ENCODE measurements around the gene RASGRF2. TPM values are rescaled to one million over a fixed set of nuclear protein-coding genes. Genes with fewer than 3 reads are reported as not detected.

Gene RASGRF2
- total and polyA plus RNA-seq, 10 donors, result 0.74 to 13.9 (median 8.8) TPM

GRCh38 chr5:81233080-81233634 lies 273.0 kb downstream of the RASGRF2 start, which contains the start of gene CKMT2:
TSS of gene CKMT2 (plus strand) at chr5:81233322. CDS start at chr5:81251133, 17,811 bp downstream.
- Histone ChIP-seq H3K9me3 (no peaks in the 10 kb centered on the region), H3K27me3 (replicated peaks in 1 of 7) (peaks cover 0 to 10% (median 0%) of the 10 kb centered on the region in 7 donors), H3K4me3 (peak within 1 kb of the TSS in 4 of 8 donors; percentile 3 to 56 (median 10)), H3K4me1 (peaks cover 3 to 33% (median 18%) of the 10 kb centered on the region in 6 donors), H3K36me3 (no peaks in the 10 kb centered on the region), H3K27ac (peak within 1 kb of the TSS in 7 of 8 donors; percentile 29 to 68 (median 57))
- DNase-seq, result peak; percentile 83
- intact Hi-C loops (cut with DNase I; ENCODE audit: low total_unique reads), result no loop called here
- WGBS, 5 donors, result 18 to 29% (median 22%) methylated on average over 17 to 28 of the region's 28 CpGs
- TF ChIP-seq POLR2AphosphoS5 (IDR thresholded peaks at IDR 0.05) (peak; percentile 49 to 76 (median 72)), CTCF (IDR thresholded peaks at IDR 0.05 in 8 of 11, conservative IDR thresholded peaks at IDR 0.05 in 3 of 11) (no peak), POLR2A (IDR thresholded peaks at IDR 0.05) (no peak)

GRCh38 chr5:81234299-81234698 lies 274.1 kb downstream of the RASGRF2 start:
- WGBS, 5 donors, result 70 to 83% (median 73%) methylated on average over 7 of the region's 7 CpGs
- H3K27ac ChIP-seq, result peak overlapping the region in 6 of 8 donors; percentile 47 to 68 (median 58)
- DNase-seq, result no peak
- H3K36me3 ChIP-seq, result no peaks in the 10 kb centered on the region
- TF ChIP-seq POLR2AphosphoS5 (IDR thresholded peaks at IDR 0.05) (peak in 1 of 3 donors; percentile 36), POLR2A (IDR thresholded peaks at IDR 0.05) (no peak), CTCF (IDR thresholded peaks at IDR 0.05 in 8 of 11, conservative IDR thresholded peaks at IDR 0.05 in 3 of 11) (no peak)
- H3K4me3 ChIP-seq, result no peak overlapping the region
- H3K27me3 ChIP-seq (replicated peaks in 1 of 7), result peaks cover 0 to 10% (median 0%) of the 10 kb centered on the region in 7 donors
- intact Hi-C loops (cut with DNase I; ENCODE audit: low total_unique reads), result no loop called here
- H3K9me3 ChIP-seq, result no peaks in the 10 kb centered on the region
- peaks cover 3 to 33% (median 18%) of the 10 kb centered on the region in 6 donors for H3K4me1 ChIP-seq

- WGBS, 5 donors, result 50 to 68% (median 66%) methylated on average over 3 of the region's 3 CpGs
- no peaks in the 10 kb centered on the region for H3K9me3 ChIP-seq
- peaks cover 0 to 10% (median 0%) of the 10 kb centered on the region in 7 donors for H3K27me3 ChIP-seq (replicated peaks in 1 of 7)
- no peak overlapping the region for H3K4me3 ChIP-seq
- DNase-seq, result no peak
- no peaks in the 10 kb centered on the region for H3K36me3 ChIP-seq
- H3K4me1 ChIP-seq, result peaks cover 3 to 33% (median 18%) of the 10 kb centered on the region in 6 donors
- peak overlapping the region in 6 of 8 donors; percentile 47 to 68 (median 58) for H3K27ac ChIP-seq
- no peak for TF ChIP-seq POLR2A (IDR thresholded peaks at IDR 0.05)
- TF ChIP-seq CTCF (IDR thresholded peaks at IDR 0.05 in 8 of 11, conservative IDR thresholded peaks at IDR 0.05 in 3 of 11), result no peak
- TF ChIP-seq POLR2AphosphoS5 (IDR thresholded peaks at IDR 0.05), result no peak
- intact Hi-C loops (cut with DNase I; ENCODE audit: low total_unique reads), result no loop called here
Measured at GRCh38 chr5:81234801-81235200, 274.6 kb downstream of the RASGRF2 start.

GRCh38 chr5:81235287-81236072 lies 275.3 kb downstream of the RASGRF2 start:
- no peak for DNase-seq
- Histone ChIP-seq H3K9me3 (no peaks in the 10 kb centered on the region), H3K36me3 (no peaks in the 10 kb centered on the region), H3K27ac (peak overlapping the region in 5 of 8 donors; percentile 55 to 68 (median 60)), H3K4me1 (peaks cover 3 to 33% (median 18%) of the 10 kb centered on the region in 6 donors), H3K27me3 (replicated peaks in 1 of 7) (peaks cover 0 to 10% (median 0%) of the 10 kb centered on the region in 7 donors), H3K4me3 (no peak overlapping the region)
- 70 to 80% (median 71%) methylated on average over 10 of the region's 10 CpGs for WGBS, 5 donors
- intact Hi-C loops (cut with DNase I; ENCODE audit: low total_unique reads), result no loop called here
- no peak for TF ChIP-seq CTCF (IDR thresholded peaks at IDR 0.05 in 8 of 11, conservative IDR thresholded peaks at IDR 0.05 in 3 of 11)
- TF ChIP-seq POLR2AphosphoS5 (IDR thresholded peaks at IDR 0.05), result no peak
- no peak for TF ChIP-seq POLR2A (IDR thresholded peaks at IDR 0.05)

All from spleen (tissue), 11 donors.